SIG-M5 (cell line): ENCODE results near the gene C1QTNF3.
"Not testable (repeated sequence)": the region's sequence is repeated elsewhere in the genome, so short reads cannot be mapped to it uniquely, and the experiment has no call there.

Experiments
- DNase-seq: peaks from one replicate; lab custom pipeline; 2025; lab: John Stamatoyannopoulos, UW

Gene C1QTNF3

DNA sequence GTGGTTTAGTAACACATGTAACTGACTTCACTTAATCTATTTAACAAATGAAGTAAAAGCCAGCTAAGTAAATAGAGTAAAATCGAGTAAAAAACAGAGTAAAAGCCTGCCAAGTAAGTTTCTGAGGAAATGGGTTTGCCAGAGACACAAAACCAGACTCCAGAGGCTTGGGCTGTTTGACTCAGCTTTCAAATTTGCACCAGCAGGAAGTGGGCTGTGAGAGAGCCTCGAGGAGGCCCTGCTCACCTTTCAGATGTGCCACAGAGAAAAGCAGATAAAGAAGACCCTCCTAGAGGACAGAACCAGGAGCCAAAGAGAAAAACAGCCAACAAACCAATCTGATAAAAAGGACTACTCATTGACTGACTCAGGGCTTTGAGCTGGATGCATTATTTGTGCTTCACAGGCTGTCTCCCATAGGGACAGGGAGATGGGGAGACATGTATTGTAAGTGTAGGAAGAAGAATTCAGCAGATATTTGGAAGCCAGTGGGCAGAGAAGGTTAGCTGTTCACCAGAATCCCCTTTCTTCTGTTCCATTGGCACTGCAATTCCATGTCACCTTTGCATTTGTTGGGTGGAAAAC lies 20.8 kb downstream of the C1QTNF3 start:
- no peak for DNase-seq

DNA sequence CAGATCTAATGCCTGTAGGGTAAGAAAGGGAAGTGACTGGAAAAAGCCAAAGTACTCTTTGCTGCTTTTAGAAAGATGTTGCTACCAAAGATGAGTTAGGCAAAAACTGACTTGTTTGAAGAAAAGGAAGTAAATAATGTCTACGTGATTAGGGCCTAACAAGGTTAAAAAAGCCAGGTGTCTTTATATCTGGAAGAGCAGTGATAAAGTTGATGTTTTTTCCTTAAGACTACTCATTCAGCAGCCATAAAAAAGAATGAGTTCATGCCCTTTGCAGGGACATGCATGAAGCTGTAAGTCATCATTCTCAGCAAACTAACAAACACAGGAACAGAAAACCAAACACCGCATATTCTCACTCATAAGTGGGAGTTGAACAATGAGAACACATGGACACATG lies 21.7 kb downstream of the C1QTNF3 start:
- DNase-seq: no peak

DNA sequence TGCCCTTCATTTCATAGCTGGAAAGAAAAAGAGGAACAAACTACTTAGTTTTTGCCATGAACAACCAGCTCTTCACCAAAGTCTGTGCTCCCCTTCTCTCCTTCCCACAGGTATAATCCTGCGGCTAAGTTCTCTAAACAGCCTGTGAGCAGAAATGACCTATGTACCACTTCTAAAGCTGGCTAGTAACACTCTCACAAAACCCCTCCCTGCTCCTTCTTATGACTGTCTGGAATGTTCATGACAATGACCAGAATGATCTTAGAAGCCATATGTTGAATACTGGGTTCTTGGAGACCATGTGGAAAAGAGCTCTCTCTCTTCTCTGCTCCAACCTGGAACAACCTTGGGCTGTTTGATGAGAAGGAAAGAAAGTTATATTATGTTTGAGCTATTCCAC lies 22.3 kb downstream of the C1QTNF3 start:
- no peak for DNase-seq

DNA sequence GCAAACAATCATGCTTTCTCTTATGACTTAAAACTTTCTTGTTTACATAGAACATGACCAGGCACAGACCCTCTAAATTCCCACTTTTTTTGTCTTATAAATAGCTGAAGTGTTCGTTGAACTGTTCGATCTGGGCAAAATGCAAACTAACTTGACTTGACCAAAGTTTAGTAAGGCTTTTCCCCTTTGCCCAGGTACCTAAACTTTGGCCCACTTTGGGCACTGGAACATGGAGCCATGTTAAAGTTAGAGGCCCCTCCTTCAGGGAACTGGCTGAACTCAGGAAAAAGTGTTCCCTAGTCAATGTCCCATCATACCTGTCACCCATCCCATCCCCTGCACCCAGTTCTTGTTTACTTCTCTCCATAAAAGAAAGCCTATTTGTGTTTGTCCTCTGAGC lies 25.8 kb downstream of the C1QTNF3 start:
- no peak for DNase-seq

DNA sequence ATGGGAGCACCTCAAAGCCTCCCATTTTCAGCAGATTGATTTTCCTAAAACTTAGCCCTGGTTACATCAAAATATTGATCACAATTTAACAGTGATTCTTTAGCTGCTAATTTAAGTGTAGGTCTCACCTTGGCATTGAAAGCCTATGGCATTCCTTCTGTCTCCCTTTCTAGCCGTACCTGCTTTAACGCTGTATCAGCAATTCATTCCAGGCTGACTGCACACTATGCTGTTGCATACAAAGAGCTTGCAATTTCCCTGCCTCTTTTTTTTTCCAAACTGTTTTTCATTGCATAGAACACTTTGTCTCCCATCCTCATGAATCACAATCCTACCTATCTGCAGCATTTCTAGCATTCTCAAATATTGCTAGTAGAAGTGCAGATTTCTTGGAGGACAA lies 26.3 kb downstream of the C1QTNF3 start:
- DNase-seq: no peak

DNA sequence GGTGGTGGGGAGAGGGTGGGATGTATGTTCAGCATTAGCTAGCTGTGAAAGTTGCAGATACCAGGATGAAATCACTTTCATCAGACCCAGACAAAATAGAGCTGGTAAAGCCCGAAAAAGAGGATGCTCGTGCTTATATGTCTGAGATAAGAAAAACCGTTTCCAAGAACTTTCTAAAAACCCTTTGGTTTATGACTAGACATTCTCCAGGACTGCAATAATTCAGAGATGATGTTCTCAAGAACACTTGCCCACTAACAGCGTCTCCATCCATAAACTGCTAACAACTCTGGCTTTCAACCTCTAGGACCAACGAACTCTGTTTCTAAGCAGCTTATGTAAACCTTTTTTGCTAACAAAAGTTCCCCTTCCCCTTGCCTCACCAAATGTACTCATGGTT lies 26.8 kb downstream of the C1QTNF3 start:
- DNase-seq: no peak

DNA sequence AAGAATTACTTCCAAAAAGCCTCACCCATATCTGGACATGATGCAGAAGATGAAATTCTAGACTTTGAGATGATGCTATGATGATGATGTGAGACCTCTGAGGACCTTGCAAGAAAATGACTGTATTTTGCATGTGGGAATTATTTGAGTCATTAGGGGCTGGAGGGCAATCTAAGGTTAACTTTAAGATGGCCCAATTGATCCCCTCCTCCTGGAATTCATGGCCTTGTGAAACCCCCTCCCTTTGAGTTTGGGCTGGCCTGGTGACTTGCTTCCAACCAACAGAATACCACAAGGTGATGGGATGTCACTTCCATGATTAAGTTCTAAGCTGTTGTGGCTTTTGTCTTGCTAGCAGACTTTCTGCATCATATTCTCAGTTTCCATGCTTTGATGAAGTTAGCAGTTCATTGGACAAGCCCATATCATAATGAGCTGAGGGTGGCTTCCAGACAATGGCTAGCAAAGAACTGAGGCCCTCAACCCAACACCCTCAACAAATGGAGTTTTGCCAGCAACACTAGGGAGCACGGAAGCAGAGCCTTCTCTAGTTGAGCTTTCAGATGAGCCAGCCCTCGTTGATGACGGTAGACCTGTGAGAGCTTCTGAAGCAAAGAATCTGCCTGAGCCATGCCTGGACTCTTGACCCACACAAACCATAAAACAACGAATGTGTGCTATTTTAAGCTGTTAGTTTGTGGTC lies 27.7 kb downstream of the C1QTNF3 start:
- DNase-seq: no peak

DNA sequence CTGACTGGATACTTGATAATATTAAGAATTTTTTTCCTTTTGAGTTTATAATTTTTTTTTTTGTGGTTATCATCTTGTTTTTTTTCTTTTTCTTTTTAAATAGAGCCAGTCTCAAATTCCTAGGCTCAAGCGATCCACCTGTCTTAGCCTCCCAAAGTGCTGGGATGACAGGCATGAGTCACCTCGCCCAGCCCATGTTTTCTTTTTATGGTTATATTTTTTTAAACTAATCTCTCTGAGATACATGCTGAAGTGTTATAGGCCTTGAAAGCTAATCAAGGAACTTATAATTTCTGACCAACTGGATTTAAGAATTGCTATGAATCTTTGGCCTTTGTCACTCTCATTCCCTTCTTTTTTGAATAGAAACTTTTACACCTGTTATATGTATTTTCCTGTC lies 28.4 kb downstream of the C1QTNF3 start:
- no peak for DNase-seq

DNA sequence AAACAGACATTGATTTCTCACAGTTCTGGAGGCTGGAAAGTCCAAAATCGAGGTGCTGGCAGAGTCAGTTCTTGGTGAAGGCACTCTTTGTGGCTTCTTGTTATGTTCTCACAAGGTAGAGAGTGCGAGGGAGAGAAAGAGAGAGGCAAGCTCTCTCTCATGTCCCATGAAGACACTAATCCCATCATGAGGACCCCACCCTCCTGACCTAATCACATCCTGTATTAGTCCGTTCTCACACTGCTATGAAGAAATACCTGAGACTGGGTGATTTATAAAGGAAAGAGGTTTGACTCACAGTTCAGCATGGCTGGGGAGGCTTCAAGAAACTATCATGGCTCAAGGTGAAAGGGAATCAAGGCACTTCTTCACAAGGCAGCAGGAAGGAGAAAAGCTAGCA lies 29.5 kb downstream of the C1QTNF3 start:
- no peak for DNase-seq

DNA sequence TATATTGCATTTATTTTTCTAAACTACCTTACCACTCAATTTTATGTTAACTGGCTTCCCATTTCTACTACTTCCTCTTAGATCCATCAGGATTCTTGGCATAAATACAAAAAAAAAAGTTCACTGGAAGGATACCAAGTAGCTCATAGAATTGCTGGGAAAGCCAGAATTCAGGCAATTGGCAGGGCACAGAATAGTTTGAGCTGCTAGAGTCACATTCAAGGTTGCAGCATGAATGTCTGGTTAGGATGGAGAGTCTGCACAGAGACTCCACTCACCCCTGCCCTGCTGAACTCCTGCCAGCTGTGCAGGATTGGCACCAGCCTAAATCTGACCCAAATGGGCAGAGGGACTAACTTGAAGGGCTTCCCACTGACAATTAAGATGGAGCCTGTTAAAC lies 30.2 kb downstream of the C1QTNF3 start:
- DNase-seq: no peak

DNA sequence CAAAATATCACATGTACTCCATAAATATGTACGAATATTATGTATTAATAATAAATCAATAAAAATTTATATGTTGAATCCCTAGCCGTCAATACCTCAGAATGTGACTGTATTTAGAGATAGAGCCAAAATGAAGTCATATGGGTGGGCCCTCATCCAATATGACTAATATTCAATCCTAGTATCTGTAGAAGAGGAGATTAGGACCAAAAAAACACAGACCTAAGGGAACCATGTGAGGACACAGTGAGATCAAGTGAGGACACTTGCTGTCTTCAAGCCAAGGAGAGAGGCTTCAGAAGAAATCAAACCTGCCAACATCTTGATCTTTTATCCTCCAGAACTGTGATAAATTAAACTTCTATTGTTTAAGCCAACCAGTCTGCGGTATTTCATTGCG lies 31.5 kb downstream of the C1QTNF3 start:
- no peak for DNase-seq

DNA sequence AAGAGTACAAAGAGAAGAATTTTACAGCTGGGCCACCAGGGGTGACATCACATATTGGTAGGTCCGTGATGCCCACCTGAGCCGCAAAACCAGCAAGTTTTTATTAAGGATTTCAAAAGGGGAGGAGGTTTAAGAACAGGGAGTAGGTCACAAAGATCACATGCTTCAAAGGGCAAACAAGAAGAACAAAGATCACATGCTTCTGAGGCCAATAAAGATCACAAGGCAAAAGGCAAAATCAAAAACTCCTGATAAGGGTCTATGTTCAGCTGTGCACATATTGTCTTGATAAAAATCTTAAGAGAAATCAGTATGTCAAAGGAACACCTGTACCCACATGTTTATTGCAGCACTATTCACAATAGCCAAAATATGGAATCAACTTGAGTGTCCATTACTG lies 32.9 kb downstream of the C1QTNF3 start:
- not testable (repeated sequence) for DNase-seq

DNA sequence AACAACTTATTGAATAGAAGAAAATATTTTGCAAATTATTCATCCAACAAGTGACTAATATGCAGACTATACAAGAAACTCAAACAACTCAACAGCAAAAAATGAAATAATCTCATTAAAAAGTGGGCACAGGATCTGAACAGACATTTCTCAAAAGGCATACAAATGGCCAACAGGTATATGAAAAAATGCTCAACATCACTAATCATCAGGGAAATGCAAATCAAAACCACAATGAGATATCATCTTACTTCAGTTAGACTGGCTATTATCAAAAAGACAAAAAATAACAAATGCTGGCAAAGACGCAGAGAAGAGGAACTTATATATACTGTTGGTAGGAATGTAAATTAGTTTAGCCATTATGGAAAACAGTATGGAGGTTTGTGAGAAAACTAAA lies 33.4 kb downstream of the C1QTNF3 start:
- DNase-seq: no peak

DNA sequence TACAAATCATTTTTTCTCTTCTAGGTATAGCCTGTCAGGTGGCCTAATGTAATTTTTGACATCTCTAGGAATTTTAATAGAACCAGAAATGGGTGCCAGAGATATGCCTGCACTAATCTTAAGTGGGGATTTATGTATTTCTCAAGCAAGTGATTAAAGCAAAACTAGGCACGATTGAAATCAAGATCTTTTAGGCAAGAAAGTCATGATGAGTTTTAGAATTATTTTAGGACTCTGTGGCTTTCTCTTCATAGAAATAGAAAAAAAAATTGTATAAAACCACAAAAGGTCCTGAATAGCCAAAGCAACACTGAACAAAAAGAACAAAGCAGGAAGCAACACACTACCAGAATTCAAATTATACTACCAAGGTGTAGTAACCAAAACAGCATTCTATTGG lies 34.2 kb downstream of the C1QTNF3 start:
- DNase-seq: no peak

DNA sequence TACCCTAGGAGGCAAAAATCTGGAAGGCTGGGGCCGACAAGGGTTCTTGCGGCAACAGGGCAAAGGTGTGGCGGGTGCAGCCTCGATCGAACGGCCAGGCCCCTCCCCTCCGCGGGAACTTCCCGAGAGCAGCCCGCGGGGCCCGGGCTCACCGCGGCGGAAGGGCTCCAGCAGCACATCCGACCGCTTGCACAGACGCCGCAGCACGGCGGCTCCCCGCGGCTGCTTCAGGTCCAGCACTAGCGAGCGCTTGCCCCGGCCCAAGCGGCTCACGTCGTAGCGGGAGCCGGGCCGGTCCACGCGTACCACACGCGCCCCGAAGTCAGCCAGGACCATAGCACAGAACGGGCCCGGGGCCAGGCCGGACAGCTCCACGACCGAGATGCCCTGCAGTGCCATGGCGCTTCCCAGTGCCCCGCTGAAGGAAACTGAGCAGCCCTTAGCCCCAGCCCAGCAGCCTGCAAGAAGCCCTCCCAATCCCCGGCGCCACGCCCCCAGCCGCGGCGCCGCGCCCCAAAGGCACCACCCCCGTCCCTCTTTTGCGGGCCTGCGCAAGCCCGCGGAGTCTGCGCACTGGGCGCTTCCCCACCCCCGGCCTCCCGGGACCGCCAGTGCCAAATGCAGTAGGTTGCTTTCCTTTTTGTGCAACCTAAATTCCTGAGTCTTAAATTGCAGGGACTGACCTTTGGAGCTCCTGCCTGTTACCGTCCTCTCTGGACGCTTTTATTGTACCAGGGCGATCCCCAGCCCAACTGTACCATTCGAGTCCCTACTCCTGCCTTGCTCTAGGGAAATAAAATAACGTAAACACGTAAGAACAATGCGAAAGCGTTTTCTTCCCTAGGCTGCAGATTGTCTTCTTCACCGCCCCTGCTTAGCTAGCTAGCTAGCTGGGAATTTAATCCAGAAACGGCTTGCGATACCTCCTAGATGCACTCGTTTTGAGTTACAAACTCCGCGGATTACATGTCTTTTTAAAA lies 35.1 kb downstream of the C1QTNF3 start, which contains the start of gene AMACR:
Gene AMACR, minus strand, starts transcription at position 430 of the 980 bp plus-strand sequence. Its CDS starts 31 bp downstream, at position 399.
- peak; percentile 14 for DNase-seq

DNA sequence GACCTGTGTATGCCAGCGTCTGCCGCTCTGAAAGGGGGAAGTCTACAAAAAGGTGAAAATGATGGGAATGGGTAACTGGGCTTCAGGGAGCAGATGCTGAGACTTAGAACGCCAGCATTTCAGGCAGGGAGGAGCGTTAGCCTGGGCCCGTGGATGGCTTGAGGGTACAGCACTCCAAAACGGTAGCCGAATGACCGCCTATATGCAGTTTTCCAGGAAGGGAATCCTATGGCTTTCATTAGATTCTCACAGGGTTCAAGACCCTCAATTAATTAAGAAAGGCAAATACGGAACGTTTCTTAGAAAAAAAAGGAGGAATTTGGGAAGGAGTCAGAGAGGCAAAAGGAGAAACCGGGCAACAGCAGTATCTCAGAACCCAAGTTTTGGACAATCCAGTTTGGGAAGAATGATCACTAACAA lies 35.8 kb downstream of the C1QTNF3 start:
- DNase-seq: no peak

DNA sequence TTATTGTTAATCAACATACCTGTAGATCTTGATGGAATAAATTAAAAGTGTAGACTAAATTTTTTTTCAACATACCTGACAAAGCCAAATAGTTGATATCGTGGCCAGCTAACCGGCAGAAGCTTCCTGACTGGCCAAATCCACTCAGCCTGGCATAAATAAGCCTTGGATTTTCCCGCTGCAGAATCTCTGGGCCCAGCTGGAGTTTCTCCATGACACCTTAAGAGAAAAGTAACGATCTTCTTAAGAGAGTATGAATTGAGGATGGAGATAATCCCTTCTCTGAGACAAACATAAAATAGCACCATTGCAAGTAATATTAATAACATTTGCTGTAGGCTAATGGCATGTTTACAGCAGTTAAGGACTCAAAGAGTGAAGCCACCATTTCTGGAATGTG lies 37.3 kb downstream of the C1QTNF3 start:
- no peak for DNase-seq

DNA sequence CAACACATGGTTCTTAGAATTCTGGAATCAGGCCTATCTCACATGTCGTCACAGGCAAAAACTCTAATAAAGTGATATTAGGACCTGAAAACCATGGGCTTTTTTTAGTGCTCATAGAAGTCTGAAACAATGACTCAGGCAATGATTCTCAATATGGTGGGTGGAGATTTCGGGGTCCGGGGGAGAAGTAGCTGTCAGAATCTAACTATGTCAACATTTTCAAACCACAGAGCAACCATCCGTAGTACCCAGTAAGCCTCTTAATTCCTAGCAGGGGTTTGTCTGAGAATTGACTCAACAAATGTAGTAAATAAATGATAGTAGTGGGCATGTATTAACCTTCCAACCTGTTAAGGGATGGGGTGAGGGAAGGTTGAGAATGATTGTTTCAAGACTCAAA lies 37.8 kb downstream of the C1QTNF3 start:
- DNase-seq: no peak

DNA sequence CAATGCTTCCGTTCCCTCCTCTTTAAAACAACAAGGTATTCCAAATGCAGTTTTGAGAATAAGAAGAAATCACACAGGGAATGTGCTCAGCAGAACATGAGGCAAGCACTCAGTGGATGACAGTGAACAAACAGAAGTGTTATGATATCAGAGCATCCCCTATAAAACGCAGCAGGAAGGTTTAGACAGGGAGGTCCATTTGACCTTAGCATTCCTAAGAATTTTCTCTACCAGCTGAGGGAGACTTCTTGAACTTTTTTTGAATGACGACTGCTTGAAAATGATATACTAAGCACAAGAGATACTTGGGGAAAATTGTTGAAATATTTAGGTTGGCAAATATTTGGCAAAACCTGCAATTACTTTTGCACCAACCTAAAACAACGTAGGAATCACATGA lies 39.1 kb downstream of the C1QTNF3 start:
- no peak for DNase-seq

DNA sequence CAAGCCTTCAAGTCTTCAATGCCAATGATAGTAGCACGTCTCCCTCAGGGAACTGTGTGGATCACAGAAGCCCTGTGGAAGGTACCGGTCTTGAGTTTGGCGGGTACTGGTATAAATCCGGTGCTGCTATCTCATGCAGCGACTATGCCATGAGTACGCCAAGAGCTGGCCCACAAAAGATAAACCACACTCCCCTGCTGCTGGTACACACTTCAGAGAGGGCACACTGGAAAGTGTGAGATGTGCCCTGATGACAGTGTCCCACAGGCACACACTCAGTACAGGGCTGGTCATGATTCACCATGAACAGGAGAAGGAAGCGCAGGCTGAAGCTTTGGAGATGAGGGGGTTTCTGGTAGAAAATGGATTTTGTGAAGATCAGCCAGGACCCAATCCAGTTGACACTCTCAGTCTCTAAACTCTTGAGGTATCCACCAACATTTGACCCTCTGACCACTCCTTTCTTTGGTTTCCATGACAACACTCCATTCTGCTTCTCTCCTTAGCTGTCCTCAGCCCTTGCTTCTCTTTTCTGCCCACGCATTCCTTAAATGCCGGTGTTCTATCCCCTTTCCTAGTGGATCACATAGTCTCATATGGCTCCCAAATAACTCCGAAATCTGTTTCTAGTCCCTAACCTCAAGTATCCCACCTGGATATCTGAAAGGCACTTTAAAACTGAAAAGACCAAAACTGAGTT lies 40.2 kb downstream of the C1QTNF3 start:
- no peak for DNase-seq

DNA sequence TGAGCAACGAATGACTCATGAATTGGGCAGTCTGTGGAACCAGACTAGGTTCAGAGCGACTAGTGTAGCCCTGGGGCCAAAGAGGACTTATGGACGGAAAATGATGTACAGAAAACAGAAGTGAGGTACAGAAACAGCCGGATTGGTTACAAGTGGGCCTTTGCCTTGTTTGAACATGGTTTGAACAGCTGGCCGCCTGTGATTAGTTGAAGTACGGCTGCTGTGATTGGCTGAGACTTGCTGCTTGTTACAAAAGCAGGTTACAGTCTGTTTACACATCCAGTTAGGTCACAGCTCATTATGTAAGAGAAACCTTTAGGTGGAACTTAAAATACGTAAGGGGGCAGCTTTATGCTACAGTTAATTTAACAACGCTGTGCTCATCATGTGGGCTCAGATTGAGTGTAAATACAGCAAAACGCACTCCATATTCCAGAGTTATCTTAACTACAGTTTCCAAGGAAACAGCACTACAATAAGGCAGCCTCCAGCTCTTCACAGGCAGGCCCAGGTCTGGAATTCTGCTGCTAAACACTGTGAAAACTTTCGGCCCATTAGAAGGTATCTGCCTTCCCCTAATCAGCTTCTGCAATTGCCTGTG lies 41.7 kb downstream of the C1QTNF3 start:
- no peak for DNase-seq

DNA sequence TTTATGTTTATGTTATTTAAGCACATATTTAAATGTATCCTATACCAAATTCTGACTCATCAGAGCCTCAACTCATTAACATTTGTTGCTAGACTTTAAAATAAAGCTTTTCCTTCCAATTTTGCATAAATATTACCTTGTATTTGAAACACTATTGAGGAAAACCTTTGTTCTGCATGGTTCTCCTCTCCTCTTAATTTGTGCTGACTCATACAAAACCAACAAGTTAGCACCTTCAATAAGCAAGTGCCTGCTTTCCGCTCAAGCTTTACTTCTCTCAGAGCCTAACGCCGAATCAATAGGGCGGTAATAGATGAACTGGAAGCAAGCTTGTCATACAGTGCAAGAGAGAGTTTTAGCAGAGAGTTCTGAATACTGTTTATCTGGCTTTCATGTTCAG lies 43.0 kb downstream of the C1QTNF3 start:
- no peak for DNase-seq
